ENCODE data around the gene ANAPC15. TPM values are rescaled to one million over a fixed set of nuclear protein-coding genes. Genes with fewer than 3 reads are reported as not detected.
A peak's percentile ranks its signal among the peaks of the same experiment; 100 is the strongest.

ANAPC15 gene
- total RNA-seq, 6 experiments from 2014 or later = 83.0 to 119 (median 95.8) TPM

GRCh38 chr11:72066855-72067254 is 45.6 kb downstream of the ANAPC15 start:
- Mint-ChIP-seq H3K36me3 (ENCODE audit: low read depth) (peaks cover 20% of the 10 kb centered on the region), H3K9me3 (no peaks in the 10 kb centered on the region), H3K27me3 (ENCODE audit: insufficient read depth) (peaks cover 4% of the 10 kb centered on the region; the same call in 1 of the 2 replicates), H3K4me1 (ENCODE audit: low read depth) (peaks cover 61% of the 10 kb centered on the region), H3K4me3 (peak overlapping the region; percentile 10; the same call in 1 of the 2 replicates), H3K27ac (peak overlapping the region; percentile 70)
- no peak for DNase-seq
- no peak for TF ChIP-seq CTCF (IDR thresholded peaks at IDR 0.05)

- H3K27ac Mint-ChIP-seq = peak overlapping the region; percentile 19; the same call in 1 of the 2 replicates
These were observed 50.6 kb downstream of the ANAPC15 start for GRCh38 chr11:72061739-72062396.

More at GRCh38 chr11:72061739-72062396, 50.6 kb downstream of the ANAPC15 start:
- Mint-ChIP-seq H3K27me3 (ENCODE audit: insufficient read depth) (peaks cover 3% of the 10 kb centered on the region; the same call in 1 of the 2 replicates), H3K9me3 (no peaks in the 10 kb centered on the region), H3K36me3 (ENCODE audit: low read depth) (peaks cover 20% of the 10 kb centered on the region), H3K4me1 (ENCODE audit: low read depth) (peaks cover 32% of the 10 kb centered on the region), H3K4me3 (no peak overlapping the region)
- TF ChIP-seq CTCF (IDR thresholded peaks at IDR 0.05) = no peak
- DNase-seq = no peak

Small RNAs within 50 kb of the gene (microRNA-seq; reads per million reads assigned to microRNA genes)
- gene MIR3165 = not detected

Other genes with a start within 250 kb of the ANAPC15 start
- gene DEFB131B, start 234.2 kb downstream of the ANAPC15 start, total RNA-seq (2021; fragmentation: NEBNext Ultra II Directional; extraction: Animal tissue kit (Norgen Biotek cat#: 25700)) = not detected
- gene XNDC1N, start 184.1 kb downstream of the ANAPC15 start, total RNA-seq (2021; fragmentation: NEBNext Ultra II Directional; extraction: Animal tissue kit (Norgen Biotek cat#: 25700)) = 1 to 10 TPM; 2.3 to 4.0 (median 3.4) TPM
- 10 to 100 TPM; 36.7 to 41.6 (median 38.7) TPM for gene RNF121, start 183.6 kb downstream of the ANAPC15 start, total RNA-seq (2021; fragmentation: NEBNext Ultra II Directional; extraction: Animal tissue kit (Norgen Biotek cat#: 25700))
- gene IL18BP, start 113.8 kb downstream of the ANAPC15 start, total RNA-seq (2021; fragmentation: NEBNext Ultra II Directional; extraction: Animal tissue kit (Norgen Biotek cat#: 25700)) = 1 to 10 TPM; 1.5 to 2.3 (median 1.8) TPM
- gene NUMA1, start 32.2 kb downstream of the ANAPC15 start, total RNA-seq (2021; fragmentation: NEBNext Ultra II Directional; extraction: Animal tissue kit (Norgen Biotek cat#: 25700)) = 100 to 1,000 TPM; 127 to 148 (median 137) TPM
- 10 to 100 TPM in 1 of 6 experiments, 1 to 10 TPM in 5; 7.4 to 12.4 (median 8.5) TPM for gene LRRC51, start 31.8 kb downstream of the ANAPC15 start, total RNA-seq (2021; fragmentation: NEBNext Ultra II Directional; extraction: Animal tissue kit (Norgen Biotek cat#: 25700))
- 100 to 1,000 TPM; 131 to 170 (median 145) TPM for gene LAMTOR1, start 9.4 kb downstream of the ANAPC15 start, total RNA-seq (2021; fragmentation: NEBNext Ultra II Directional; extraction: Animal tissue kit (Norgen Biotek cat#: 25700))
- not detected for gene TOMT, start 6.8 kb downstream of the ANAPC15 start, total RNA-seq (2021; fragmentation: NEBNext Ultra II Directional; extraction: Animal tissue kit (Norgen Biotek cat#: 25700))
- 10 to 100 TPM in 4 of 6 experiments, 1 to 10 TPM in 2; 9.1 to 13.7 (median 10.9) TPM for gene FOLR3, start 23.0 kb upstream of the ANAPC15 start, total RNA-seq (2021; fragmentation: NEBNext Ultra II Directional; extraction: Animal tissue kit (Norgen Biotek cat#: 25700))
- gene FOLR1, start 79.4 kb upstream of the ANAPC15 start, total RNA-seq (2021; fragmentation: NEBNext Ultra II Directional; extraction: Animal tissue kit (Norgen Biotek cat#: 25700)) = under 1 TPM in 4 of 6 experiments, not detected in 2; 0.20 to 0.48 (median 0.38) TPM
- gene FOLR2, start 104.1 kb upstream of the ANAPC15 start, total RNA-seq (2021; fragmentation: NEBNext Ultra II Directional; extraction: Animal tissue kit (Norgen Biotek cat#: 25700)) = not detected
- 100 to 1,000 TPM; 181 to 228 (median 212) TPM for gene INPPL1, start 112.1 kb upstream of the ANAPC15 start, total RNA-seq (2021; fragmentation: NEBNext Ultra II Directional; extraction: Animal tissue kit (Norgen Biotek cat#: 25700))
- gene PHOX2A, start 131.5 kb upstream of the ANAPC15 start, total RNA-seq (2021; fragmentation: NEBNext Ultra II Directional; extraction: Animal tissue kit (Norgen Biotek cat#: 25700)) = not detected

Data from HFFc6 (cell line).